IMR-90 (cell line): ENCODE results near the gene MICAL2. TPM values are rescaled to one million over a fixed set of nuclear protein-coding genes. Genes with fewer than 3 reads are reported as not detected.
A peak's percentile ranks its signal among the peaks of the same experiment; 100 is the strongest.

Experiments used
- ATAC-seq: fragments of 200-7000 bp; cut with Tn5 transposase; 2 replicates; pipeline ENCODE4 v1.9.1; 2020; ENCODE audit warnings: low read depth, mild to moderate bottlenecking, moderate library complexity
- BruUV-seq: library from RNA; stranded (reverse); fragments of 400-500 nt; replicated peaks from 2 replicates; lab custom pipeline; 2021; lab: Mats Ljungman, UMichigan
- CTCF ChIA-PET: fragments of 300-600 bp; formaldehyde crosslinking; extraction: SDS; loops from one replicate; lab custom pipeline; 2021; ENCODE audit warnings: antibody characterized with exemption; lab: Yijun Ruan, JAX
- POLR2A ChIA-PET: fragments of 300-600 bp; sonication (Branson Sonifier 250); formaldehyde crosslinking; loops from one replicate; lab custom pipeline; 2022; ENCODE audit warnings: antibody characterized with exemption; ENCODE audit not compliant: unreplicated experiment; lab: Charles Lee
- DNase-seq: peaks from one replicate; pipeline ENCODE4 v3.0.0; 2013
- H2AFZ ChIP-seq: replicated peaks from 2 replicates; pipeline ENCODE3; 2013; ENCODE audit warnings: low read length, mild to moderate bottlenecking; ENCODE audit not compliant: poor library complexity
- H2AK5ac ChIP-seq: 2 replicates; pipeline ENCODE4 v1.6.1; 2013; ENCODE audit warnings: low read depth, low read length, inconsistent platforms
- H2AK9ac ChIP-seq: replicated peaks from 2 replicates; pipeline ENCODE3; 2013; ENCODE audit warnings: mild to moderate bottlenecking, low read depth, low read length, moderate library complexity; ENCODE audit not compliant: poor library complexity
- H2BK120ac ChIP-seq: 2 replicates; pipeline ENCODE4 v1.6.1; 2013; ENCODE audit warnings: low read depth, low read length, inconsistent platforms
- H2BK15ac ChIP-seq: 3 replicates; pipeline ENCODE4 v1.6.1; 2013; ENCODE audit warnings: low read depth, low read length, inconsistent platforms
- H2BK20ac ChIP-seq: 2 replicates; pipeline ENCODE4 v1.6.1; 2013; ENCODE audit warnings: low read depth, mild to moderate bottlenecking, inconsistent platforms, low read length, moderate library complexity
- H2BK5ac ChIP-seq: 2 replicates; pipeline ENCODE4 v1.6.1; 2013; ENCODE audit warnings: mild to moderate bottlenecking, low read depth, low read length, inconsistent platforms; ENCODE audit not compliant: poor library complexity, severe bottlenecking
- H3K14ac ChIP-seq: replicated peaks from 2 replicates; pipeline ENCODE4 v1.6.1; 2013; ENCODE audit warnings: low read depth, low read length, inconsistent platforms
- H3K18ac ChIP-seq: 2 replicates; pipeline ENCODE4 v1.6.1; 2013; ENCODE audit warnings: low read depth, low read length, control low read depth
- H3K23ac ChIP-seq: 2 replicates; pipeline ENCODE4 v1.6.1; 2013; ENCODE audit warnings: low read depth, low read length, inconsistent platforms
- H3K27ac ChIP-seq: 2 replicates; pipeline ENCODE4 v1.5.1; 2013; ENCODE audit warnings: mild to moderate bottlenecking, control low read depth, low read length; ENCODE audit not compliant: insufficient read depth
- H3K27me3 ChIP-seq: 2 replicates; pipeline ENCODE4 v1.6.1; 2013; ENCODE audit warnings: low read length; ENCODE audit not compliant: control insufficient read depth, insufficient read depth
- H3K36me3 ChIP-seq: 2 replicates; pipeline ENCODE4 v1.6.1; 2013; ENCODE audit warnings: low read length, mixed read lengths; ENCODE audit not compliant: control insufficient read depth, insufficient read depth
- H3K4ac ChIP-seq: 2 replicates; pipeline ENCODE4 v1.6.1; 2013; ENCODE audit warnings: low read depth, low read length, inconsistent platforms
- H3K4me1 ChIP-seq: 2 replicates; pipeline ENCODE4 v1.6.1; 2013; ENCODE audit warnings: low read length, mixed read lengths; ENCODE audit not compliant: control insufficient read depth, insufficient read depth
- H3K4me2 ChIP-seq: 2 replicates; pipeline ENCODE4 v1.6.1; 2013; ENCODE audit warnings: low read depth, mild to moderate bottlenecking, control low read depth, low read length, moderate library complexity
- H3K4me3 ChIP-seq: 2 replicates; pipeline ENCODE4 v1.5.1; 2013; ENCODE audit warnings: low read depth, mild to moderate bottlenecking, control low read depth, low read length, moderate library complexity; ENCODE audit not compliant: insufficient read depth
- H3K56ac ChIP-seq: 2 replicates; pipeline ENCODE4 v1.6.1; 2013; ENCODE audit warnings: low read length, inconsistent platforms; ENCODE audit not compliant: insufficient read depth; ENCODE audit errors: extremely low read depth
- H3K79me1 ChIP-seq, 2 experiments: 2 replicates each; pipeline ENCODE4 v1.6.1; 2013; ENCODE audit warnings: low read length in 2 of 2, inconsistent platforms in 1 of 2, low read depth in 1 of 2
- H3K9ac ChIP-seq: 2 replicates; pipeline ENCODE4 v1.6.1; 2013; ENCODE audit warnings: low read depth, low read length, control low read depth
- H3K9me1 ChIP-seq: 2 replicates; pipeline ENCODE4 v1.6.1; 2013; ENCODE audit warnings: low read length, inconsistent platforms; ENCODE audit not compliant: insufficient read depth
- H3K9me3 ChIP-seq: 2 replicates; pipeline ENCODE4 v1.6.1; 2013; ENCODE audit warnings: low read length; ENCODE audit not compliant: control insufficient read depth, insufficient read depth
- H4K20me1 ChIP-seq: 2 replicates; pipeline ENCODE4 v1.6.1; 2013; ENCODE audit warnings: low read length, inconsistent platforms; ENCODE audit not compliant: insufficient read depth
- H4K5ac ChIP-seq: 2 replicates; pipeline ENCODE4 v1.6.1; 2013; ENCODE audit warnings: mild to moderate bottlenecking, low read depth, low read length, control low read depth
- H4K8ac ChIP-seq, 2 experiments: 2 replicates each; pipeline ENCODE4 v1.6.1; 2013; ENCODE audit warnings: low read depth in 2 of 2, low read length in 2 of 2, control low read depth in 1 of 2, inconsistent platforms in 1 of 2
- H4K91ac ChIP-seq: 2 replicates; pipeline ENCODE4 v1.6.1; 2013; ENCODE audit warnings: low read depth, low read length, inconsistent platforms; ENCODE audit not compliant: insufficient read depth
- BHLHE40 ChIP-seq: fragments of 150-350 bp; IDR thresholded peaks from 2 replicates; pipeline ENCODE4 v1.6.1; 2016; ENCODE audit warnings: mild to moderate bottlenecking, low read depth, low read length
- FOS ChIP-seq: fragments of 150-350 bp; IDR thresholded peaks from 2 replicates; pipeline ENCODE4 v1.6.1; 2016; ENCODE audit warnings: low read depth, low read length
- MAZ ChIP-seq: IDR thresholded peaks from 2 replicates; pipeline ENCODE4 v1.6.1; 2012; ENCODE audit warnings: low read depth, mild to moderate bottlenecking, low read length, improper control_type of control experiment, moderate library complexity, borderline replicate concordance
- MXI1 ChIP-seq: IDR thresholded peaks from 2 replicates; pipeline ENCODE4 v1.6.1; 2012; ENCODE audit warnings: low read depth, mild to moderate bottlenecking, low read length, moderate library complexity, borderline replicate concordance
- POLR2A ChIP-seq: IDR thresholded peaks from 2 replicates; pipeline ENCODE4 v1.6.1; 2012; ENCODE audit warnings: mild to moderate bottlenecking, low read depth, low read length
- RAD21 ChIP-seq: IDR thresholded peaks from 2 replicates; pipeline ENCODE4 v1.6.1; 2012; ENCODE audit warnings: low read length, improper control_type of control experiment
- RCOR1 ChIP-seq: IDR thresholded peaks from 2 replicates; pipeline ENCODE4 v1.6.1; 2012; ENCODE audit warnings: mild to moderate bottlenecking, low read length, improper control_type of control experiment; ENCODE audit not compliant: insufficient replicate concordance
- RFX5 ChIP-seq: IDR thresholded peaks from 2 replicates; pipeline ENCODE4 v1.8.0; 2012; ENCODE audit warnings: low read depth, mild to moderate bottlenecking, low read length, moderate library complexity
- SMC3 ChIP-seq: fragments of 150-350 bp; IDR thresholded peaks from 2 replicates; pipeline ENCODE4 v1.6.1; 2016; ENCODE audit warnings: low read depth, mild to moderate bottlenecking, antibody characterized with exemption, low read length, moderate library complexity
- WGBS, 2 experiments: methylation state at CpG; one replicate each; pipeline versions ENCODE4 v1.1.5 to v1.1.7; 2013; ENCODE audit warnings: missing lambda C conversion rate in 2 of 2; ENCODE audit not compliant: insufficient read length in 1 of 2; ENCODE audit errors: extremely low coverage in 2 of 2; 5-methylcytosine and 5-hydroxymethylcytosine counted together
- dilution Hi-C: fragments of 300-500 bp; cut with HindIII; formaldehyde crosslinking; loops from one replicate; pipeline ENCODE4 v1.14.3; 2018; ENCODE audit warnings: low sequenced_read_pairs; ENCODE audit not compliant: unreplicated experiment
- in situ Hi-C: fragments of 300-500 bp; cut with MboI; formaldehyde crosslinking; loops from 3 replicates; pipeline ENCODE4 v1.14.3; 2019; ENCODE audit warnings: low sequenced_read_pairs, inconsistent platforms, mixed read lengths
- intact Hi-C: fragments of 100-400 bp; cut with micrococcal nuclease; formaldehyde crosslinking; loops from 2 replicates; pipeline ENCODE4 v1.10.0; 2022
- polyA plus RNA-seq, 3 experiments: library from polyadenylated mRNA; depleted of rRNA; stranded (reverse); fragments of >200 nt; gene quantifications; 2 replicates each; pipeline ENCODE4 v1.2.3, GENCODE V29; 2012; ENCODE audit warnings: low replicate concordance in 1 of 3
- total RNA-seq: library from RNA; depleted of rRNA; stranded (reverse); fragments of >200 nt; gene quantifications from 2 replicates; pipeline ENCODE4 v1.2.3, GENCODE V29; 2012
- TF ChIP-seq, protein P1 (sequence below): fragments of 150-350 bp; IDR thresholded peaks from 2 replicates; pipeline ENCODE4 v1.6.1; 2017; ENCODE audit warnings: mild to moderate bottlenecking, antibody characterized with exemption, low read length, low read depth
- TF ChIP-seq, protein P2 (sequence below): conservative IDR thresholded peaks from 2 replicates; pipeline ENCODE4 v1.5.1; 2012; ENCODE audit warnings: mild to moderate bottlenecking, low read depth, low read length, improper control_type of control experiment
- TF ChIP-seq, protein P3 (sequence below): fragments of 150-350 bp; IDR thresholded peaks from 2 replicates; pipeline ENCODE4 v1.6.1; 2016; ENCODE audit warnings: low read depth, mild to moderate bottlenecking, low read length, moderate library complexity, borderline replicate concordance

MICAL2 gene
- total and polyA plus RNA-seq, 2 of the 4 experiments (the other 2 are of a cell fraction): 170 to 336 TPM

GRCh38 chr11:12211331-12212065 lies 101.1 kb downstream of the MICAL2 start:
- H3K27me3 ChIP-seq: no peaks in the 10 kb centered on the region
- H4K5ac ChIP-seq: no peak overlapping the region
- no peak overlapping the region for H3K4me3 ChIP-seq
- no peak overlapping the region for H2AFZ ChIP-seq
- no TSS peak for BruUV-seq
- H3K4ac ChIP-seq: no peak overlapping the region
- H2BK15ac ChIP-seq: no peak overlapping the region
- H3K9me1 ChIP-seq: peaks cover 47% of the 10 kb centered on the region
- H4K8ac ChIP-seq: no peak overlapping the region; a peak in 1 of 4 replicates
- H2BK120ac ChIP-seq: no peak overlapping the region
- no peak overlapping the region for H3K4me2 ChIP-seq
- no peak for TF ChIP-seq MAZ
- TF ChIP-seq RAD21: no peak
- TF ChIP-seq FOS: no peak
- no peak for TF ChIP-seq MXI1
- TF ChIP-seq RFX5: no peak
- TF ChIP-seq, protein P1, sequence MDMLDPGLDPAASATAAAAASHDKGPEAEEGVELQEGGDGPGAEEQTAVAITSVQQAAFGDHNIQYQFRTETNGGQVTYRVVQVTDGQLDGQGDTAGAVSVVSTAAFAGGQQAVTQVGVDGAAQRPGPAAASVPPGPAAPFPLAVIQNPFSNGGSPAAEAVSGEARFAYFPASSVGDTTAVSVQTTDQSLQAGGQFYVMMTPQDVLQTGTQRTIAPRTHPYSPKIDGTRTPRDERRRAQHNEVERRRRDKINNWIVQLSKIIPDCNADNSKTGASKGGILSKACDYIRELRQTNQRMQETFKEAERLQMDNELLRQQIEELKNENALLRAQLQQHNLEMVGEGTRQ: no peak
- TF ChIP-seq RCOR1: no peak
- TF ChIP-seq, protein P2, sequence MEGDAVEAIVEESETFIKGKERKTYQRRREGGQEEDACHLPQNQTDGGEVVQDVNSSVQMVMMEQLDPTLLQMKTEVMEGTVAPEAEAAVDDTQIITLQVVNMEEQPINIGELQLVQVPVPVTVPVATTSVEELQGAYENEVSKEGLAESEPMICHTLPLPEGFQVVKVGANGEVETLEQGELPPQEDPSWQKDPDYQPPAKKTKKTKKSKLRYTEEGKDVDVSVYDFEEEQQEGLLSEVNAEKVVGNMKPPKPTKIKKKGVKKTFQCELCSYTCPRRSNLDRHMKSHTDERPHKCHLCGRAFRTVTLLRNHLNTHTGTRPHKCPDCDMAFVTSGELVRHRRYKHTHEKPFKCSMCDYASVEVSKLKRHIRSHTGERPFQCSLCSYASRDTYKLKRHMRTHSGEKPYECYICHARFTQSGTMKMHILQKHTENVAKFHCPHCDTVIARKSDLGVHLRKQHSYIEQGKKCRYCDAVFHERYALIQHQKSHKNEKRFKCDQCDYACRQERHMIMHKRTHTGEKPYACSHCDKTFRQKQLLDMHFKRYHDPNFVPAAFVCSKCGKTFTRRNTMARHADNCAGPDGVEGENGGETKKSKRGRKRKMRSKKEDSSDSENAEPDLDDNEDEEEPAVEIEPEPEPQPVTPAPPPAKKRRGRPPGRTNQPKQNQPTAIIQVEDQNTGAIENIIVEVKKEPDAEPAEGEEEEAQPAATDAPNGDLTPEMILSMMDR: no peak
- no peak for TF ChIP-seq POLR2A
- TF ChIP-seq SMC3: no peak
- TF ChIP-seq, protein P3, sequence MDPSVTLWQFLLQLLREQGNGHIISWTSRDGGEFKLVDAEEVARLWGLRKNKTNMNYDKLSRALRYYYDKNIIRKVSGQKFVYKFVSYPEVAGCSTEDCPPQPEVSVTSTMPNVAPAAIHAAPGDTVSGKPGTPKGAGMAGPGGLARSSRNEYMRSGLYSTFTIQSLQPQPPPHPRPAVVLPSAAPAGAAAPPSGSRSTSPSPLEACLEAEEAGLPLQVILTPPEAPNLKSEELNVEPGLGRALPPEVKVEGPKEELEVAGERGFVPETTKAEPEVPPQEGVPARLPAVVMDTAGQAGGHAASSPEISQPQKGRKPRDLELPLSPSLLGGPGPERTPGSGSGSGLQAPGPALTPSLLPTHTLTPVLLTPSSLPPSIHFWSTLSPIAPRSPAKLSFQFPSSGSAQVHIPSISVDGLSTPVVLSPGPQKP: no peak
- TF ChIP-seq BHLHE40: no peak
- no peak for DNase-seq
- H2AK5ac ChIP-seq: peak overlapping the region; percentile 72
- intact Hi-C loops (no loop called here), dilution Hi-C loops (no loop called here), in situ Hi-C loops (no loop called here)
- no peak overlapping the region for H4K91ac ChIP-seq
- no peak overlapping the region for H3K14ac ChIP-seq
- H3K27ac ChIP-seq: no peak overlapping the region
- peaks cover 38 to 96% of the 10 kb centered on the region in 2 experiments for H3K79me1 ChIP-seq
- 100% methylated on average over 3 of the region's 7 CpGs; no CpG with 5 or more reads in 1 of the 2 experiments for whole genome bisulfite sequencing, 2 experiments
- H3K36me3 ChIP-seq: peaks cover 53% of the 10 kb centered on the region
- no peaks in the 10 kb centered on the region for H3K9me3 ChIP-seq
- peaks cover 25% of the 10 kb centered on the region for H3K4me1 ChIP-seq
- peak overlapping the region; percentile 5 for H2BK5ac ChIP-seq
- H2BK20ac ChIP-seq: no peak overlapping the region
- H3K23ac ChIP-seq: no peak overlapping the region
- no peak overlapping the region for H3K18ac ChIP-seq
- H4K20me1 ChIP-seq: no peaks in the 10 kb centered on the region
- POLR2A ChIA-PET: no interaction called here
- no peak overlapping the region for H2AK9ac ChIP-seq
- no peak overlapping the region for H3K56ac ChIP-seq
- H3K9ac ChIP-seq: no peak overlapping the region
- CTCF ChIA-PET: no interaction called here
- ATAC-seq: no peak
